ENCODE measurements around the gene SLC24A5.

The SLC24A5 gene

GRCh38 chr15:48105936-48106335 is 14.9 kb upstream of the SLC24A5 start:
- DNase-seq (ENCODE audit: low read depth in 1 of 2, low spot score in 1 of 2): no peak
- H3K4me3 ChIP-seq (replicated peaks; ENCODE audit: insufficient read depth, low read length): no peak overlapping the region
- TF ChIP-seq POLR2AphosphoS5 (IDR thresholded peaks at IDR 0.05; ENCODE audit: low read depth) (no peak), CTCF (IDR thresholded peaks at IDR 0.05; ENCODE audit: insufficient read depth, low read length) (no peak), SPI1 (IDR thresholded peaks at IDR 0.05; ENCODE audit: borderline replicate concordance, low read depth) (no peak), GABPA (IDR thresholded peaks at IDR 0.05; ENCODE audit: low read depth) (no peak), REST (IDR thresholded peaks at IDR 0.05; ENCODE audit: insufficient replicate concordance, low read depth) (no peak)
- no peaks in the 10 kb centered on the region for H3K27me3 ChIP-seq (ENCODE audit: insufficient read depth, poor library complexity, severe bottlenecking)
- H3K27ac ChIP-seq (replicated peaks): no peak overlapping the region

DNA sequence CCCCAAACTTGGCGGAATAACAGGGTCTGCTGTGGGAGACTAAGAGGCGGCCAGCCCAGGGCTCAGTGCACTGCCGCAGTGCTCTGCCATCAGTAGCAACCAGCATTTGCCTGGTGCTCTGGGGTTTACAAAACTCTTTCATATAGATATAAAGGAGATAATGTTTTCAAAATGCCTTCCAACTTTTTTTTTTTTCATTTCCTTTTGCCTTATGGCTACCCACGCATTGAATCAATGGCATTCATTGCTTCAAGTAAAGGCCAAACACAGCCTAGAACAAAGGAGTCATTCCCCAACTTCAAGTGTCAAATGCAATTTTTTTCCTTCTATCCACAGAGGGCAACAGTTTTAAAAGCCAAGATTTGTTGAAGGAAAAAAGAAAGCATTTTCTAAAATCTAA is 11.6 kb upstream of the SLC24A5 start:
- Histone ChIP-seq H3K4me3 (replicated peaks; ENCODE audit: insufficient read depth, low read length) (no peak overlapping the region), H3K27me3 (ENCODE audit: insufficient read depth, poor library complexity, severe bottlenecking) (no peaks in the 10 kb centered on the region), H3K27ac (replicated peaks) (no peak overlapping the region)
- TF ChIP-seq POLR2AphosphoS5 (IDR thresholded peaks at IDR 0.05; ENCODE audit: low read depth) (no peak), REST (IDR thresholded peaks at IDR 0.05; ENCODE audit: insufficient replicate concordance, low read depth) (no peak), CTCF (IDR thresholded peaks at IDR 0.05; ENCODE audit: insufficient read depth, low read length) (no peak), GABPA (IDR thresholded peaks at IDR 0.05; ENCODE audit: low read depth) (no peak), SPI1 (IDR thresholded peaks at IDR 0.05; ENCODE audit: borderline replicate concordance, low read depth) (no peak)
- DNase-seq (ENCODE audit: low read depth in 1 of 2, low spot score in 1 of 2): no peak

GRCh38 chr15:48109856-48110531 is 10.8 kb upstream of the SLC24A5 start:
- DNase-seq (ENCODE audit: low read depth in 1 of 2, low spot score in 1 of 2): no peak
- TF ChIP-seq SPI1 (IDR thresholded peaks at IDR 0.05; ENCODE audit: borderline replicate concordance, low read depth) (no peak), REST (IDR thresholded peaks at IDR 0.05; ENCODE audit: insufficient replicate concordance, low read depth) (no peak), GABPA (IDR thresholded peaks at IDR 0.05; ENCODE audit: low read depth) (no peak), POLR2AphosphoS5 (IDR thresholded peaks at IDR 0.05; ENCODE audit: low read depth) (no peak), CTCF (IDR thresholded peaks at IDR 0.05; ENCODE audit: insufficient read depth, low read length) (no peak)
- H3K27me3 ChIP-seq (ENCODE audit: insufficient read depth, poor library complexity, severe bottlenecking): no peaks in the 10 kb centered on the region

More at GRCh38 chr15:48109856-48110531, 10.8 kb upstream of the SLC24A5 start:
- no peak overlapping the region for H3K4me3 ChIP-seq (replicated peaks; ENCODE audit: insufficient read depth, low read length)
- no peak overlapping the region for H3K27ac ChIP-seq (replicated peaks)

Measured in HL-60 (cell line).